GM12865 (cell line): ENCODE data around the gene FHAD1.

ENCODE experiments used
- DNase-seq: peaks from one replicate; pipeline ENCODE4 v3.0.0; 2010; ENCODE audit warnings: low read depth
- H3K4me3 ChIP-seq: 2 replicates; pipeline ENCODE4 v1.5.1; 2011; ENCODE audit warnings: mild to moderate bottlenecking, low read depth, low read length, control low read depth
- CTCF ChIP-seq: IDR thresholded peaks from 2 replicates; pipeline ENCODE4 v1.5.1; 2011; ENCODE audit warnings: low read length, control low read depth, low read depth, inconsistent platforms; ENCODE audit not compliant: insufficient read depth; ENCODE audit errors: missing control alignments

The FHAD1 gene

GRCh38 chr1:15246960-15247614 lies at the start of gene FHAD1:
TSS of gene FHAD1 (plus strand) at chr1:15247223. CDS start at chr1:15251785, 4,562 bp downstream.
- DNase-seq: peak; percentile 68
- no peak for TF ChIP-seq CTCF
- no peak within 1 kb of the TSS for H3K4me3 ChIP-seq

- no peak for DNase-seq
- no peak overlapping the region for H3K4me3 ChIP-seq
- no peak for TF ChIP-seq CTCF
Observed at GRCh38 chr1:15197591-15198447, 49.2 kb upstream of the FHAD1 start.

- no peak overlapping the region for H3K4me3 ChIP-seq
- TF ChIP-seq CTCF: no peak
- no peak for DNase-seq
Observed at GRCh38 chr1:15198684-15199083, 48.3 kb upstream of the FHAD1 start.

- DNase-seq: no peak
- TF ChIP-seq CTCF: no peak
- H3K4me3 ChIP-seq: no peak overlapping the region
Observed at GRCh38 chr1:15201221-15201620, 45.8 kb upstream of the FHAD1 start.

- H3K4me3 ChIP-seq: no peak overlapping the region
- DNase-seq: no peak
- TF ChIP-seq CTCF: no peak
Observed at GRCh38 chr1:15201849-15202551, 45.0 kb upstream of the FHAD1 start.

GRCh38 chr1:15204931-15205330 lies 42.1 kb upstream of the FHAD1 start:
- no peak overlapping the region for H3K4me3 ChIP-seq
- TF ChIP-seq CTCF: no peak
- no peak for DNase-seq
